Colonic mucosa (tissue), 4 donors: ENCODE measurements around the gene ARHGAP6. TPM values are rescaled to one million over a fixed set of nuclear protein-coding genes. Genes with fewer than 3 reads are reported as not detected.

Source experiments
- DNase-seq: peaks from one replicate; pipeline ENCODE4 v3.0.0-alpha.2; 2020
- H3K27ac ChIP-seq: fragments of 200-600 bp; one replicate; pipeline ENCODE4 v1.8.0; 2021
- H3K27me3 ChIP-seq: fragments of 200-600 bp; one replicate; pipeline ENCODE4 v1.8.0; 2021
- H3K36me3 ChIP-seq: fragments of 200-600 bp; one replicate; pipeline ENCODE4 v1.8.0; 2021
- H3K4me1 ChIP-seq: fragments of 200-600 bp; one replicate; pipeline ENCODE4 v1.8.0; 2021; ENCODE audit warnings: mild to moderate bottlenecking
- H3K4me3 ChIP-seq: fragments of 200-600 bp; one replicate; pipeline ENCODE4 v1.8.0; 2021
- H3K9ac ChIP-seq, 2 donors: one replicate each; pipeline ENCODE4 v1.7.0; 2013; ENCODE audit warnings: control low read depth in 2 of 2, low read depth in 2 of 2, low read length in 2 of 2
- H3K9me3 ChIP-seq: fragments of 200-600 bp; one replicate; pipeline ENCODE4 v1.8.0; 2021
- CTCF ChIP-seq: fragments of 200-600 bp; IDR thresholded peaks from one replicate; pipeline ENCODE4 v1.8.0; 2022; ENCODE audit warnings: antibody characterized with exemption, mild to moderate bottlenecking
- intact Hi-C: fragments of 100-400 bp; cut with DNase I; formaldehyde crosslinking; loops from one replicate; pipeline ENCODE4 v1.14.1; 2022
- total RNA-seq, 2 donors: library from RNA; stranded (reverse); fragmentation: NEBNext Ultra II Directional in 1 of 2; extraction: Animal tissue kit (Norgen Biotek cat#: 25700) in 1 of 2; gene quantifications; one replicate each; pipeline ENCODE4 v1.2.1, GENCODE V29; 2021
- donor health status: healthy.
- donor health status: DM: no; HTN: no; CAD: no.
- donor health status: DM: no; HTN: no; CAD: no.

Gene ARHGAP6
- total RNA-seq, 2 donors from 2014 or later = 1.1 to 5.0 TPM

GRCh38 chrX:11285651-11286050 lies 380.1 kb downstream of the ARHGAP6 start:
- no peaks in the 10 kb centered on the region for H3K9me3 ChIP-seq

GRCh38 chrX:11282043-11282442 lies 383.7 kb downstream of the ARHGAP6 start:
- Histone ChIP-seq H3K27ac (no peak overlapping the region), H3K27me3 (no peaks in the 10 kb centered on the region), H3K4me3 (no peak overlapping the region), H3K9me3 (no peaks in the 10 kb centered on the region), H3K4me1 (no peaks in the 10 kb centered on the region), H3K36me3 (no peaks in the 10 kb centered on the region), H3K9ac (no peak overlapping the region)
- intact Hi-C loops = no loop called here
- TF ChIP-seq CTCF = no peak
- no peak for DNase-seq

More at GRCh38 chrX:11285651-11286050, 380.1 kb downstream of the ARHGAP6 start:
- DNase-seq = no peak
- Histone ChIP-seq H3K4me3 (no peak overlapping the region), H3K27ac (no peak overlapping the region), H3K36me3 (no peaks in the 10 kb centered on the region), H3K4me1 (no peaks in the 10 kb centered on the region), H3K27me3 (no peaks in the 10 kb centered on the region), H3K9ac (no peak overlapping the region)
- intact Hi-C loops = no loop called here
- no peak for TF ChIP-seq CTCF

GRCh38 chrX:11273544-11273943 lies 392.2 kb downstream of the ARHGAP6 start:
- H3K4me3 ChIP-seq = no peak overlapping the region

GRCh38 chrX:11272863-11273262 lies 392.9 kb downstream of the ARHGAP6 start:
- no peaks in the 10 kb centered on the region for H3K27me3 ChIP-seq
- DNase-seq = no peak
- intact Hi-C loops = no loop called here
- no peaks in the 10 kb centered on the region for H3K36me3 ChIP-seq
- no peaks in the 10 kb centered on the region for H3K4me1 ChIP-seq
- no peak overlapping the region for H3K27ac ChIP-seq
- H3K4me3 ChIP-seq = no peak overlapping the region
- no peak overlapping the region for H3K9ac ChIP-seq
- no peak for TF ChIP-seq CTCF
- no peaks in the 10 kb centered on the region for H3K9me3 ChIP-seq

More at GRCh38 chrX:11273544-11273943, 392.2 kb downstream of the ARHGAP6 start:
- no peak for DNase-seq
- intact Hi-C loops = no loop called here
- Histone ChIP-seq H3K9me3 (no peaks in the 10 kb centered on the region), H3K36me3 (no peaks in the 10 kb centered on the region), H3K27me3 (no peaks in the 10 kb centered on the region), H3K4me1 (no peaks in the 10 kb centered on the region), H3K9ac (no peak overlapping the region), H3K27ac (no peak overlapping the region)
- TF ChIP-seq CTCF = no peak

GRCh38 chrX:11272290-11272689 lies 393.4 kb downstream of the ARHGAP6 start:
- H3K27me3 ChIP-seq = no peaks in the 10 kb centered on the region
- TF ChIP-seq CTCF = no peak
- no peaks in the 10 kb centered on the region for H3K9me3 ChIP-seq
- H3K4me1 ChIP-seq = no peaks in the 10 kb centered on the region
- no peak for DNase-seq
- intact Hi-C loops = no loop called here
- H3K9ac ChIP-seq = no peak overlapping the region
- no peaks in the 10 kb centered on the region for H3K36me3 ChIP-seq
- H3K27ac ChIP-seq = no peak overlapping the region
- no peak overlapping the region for H3K4me3 ChIP-seq

- TF ChIP-seq CTCF = no peak
- DNase-seq = no peak
- Histone ChIP-seq H3K4me3 (no peak overlapping the region), H3K4me1 (no peaks in the 10 kb centered on the region), H3K9me3 (no peaks in the 10 kb centered on the region), H3K27ac (no peak overlapping the region), H3K27me3 (no peaks in the 10 kb centered on the region), H3K36me3 (no peaks in the 10 kb centered on the region), H3K9ac (no peak overlapping the region)
- intact Hi-C loops = no loop called here
Measured at GRCh38 chrX:11269996-11270395, 395.7 kb downstream of the ARHGAP6 start.
